GM19099 (cell line): Measurements from ENCODE around the gene LPAR6.

Source experiments
- POLR2A ChIP-seq: IDR thresholded peaks from 3 replicates; pipeline ENCODE4 v1.6.1; 2011; ENCODE audit warnings: low read depth; ENCODE audit not compliant: insufficient read length; ENCODE audit errors: extremely low read depth

Gene LPAR6

DNA sequence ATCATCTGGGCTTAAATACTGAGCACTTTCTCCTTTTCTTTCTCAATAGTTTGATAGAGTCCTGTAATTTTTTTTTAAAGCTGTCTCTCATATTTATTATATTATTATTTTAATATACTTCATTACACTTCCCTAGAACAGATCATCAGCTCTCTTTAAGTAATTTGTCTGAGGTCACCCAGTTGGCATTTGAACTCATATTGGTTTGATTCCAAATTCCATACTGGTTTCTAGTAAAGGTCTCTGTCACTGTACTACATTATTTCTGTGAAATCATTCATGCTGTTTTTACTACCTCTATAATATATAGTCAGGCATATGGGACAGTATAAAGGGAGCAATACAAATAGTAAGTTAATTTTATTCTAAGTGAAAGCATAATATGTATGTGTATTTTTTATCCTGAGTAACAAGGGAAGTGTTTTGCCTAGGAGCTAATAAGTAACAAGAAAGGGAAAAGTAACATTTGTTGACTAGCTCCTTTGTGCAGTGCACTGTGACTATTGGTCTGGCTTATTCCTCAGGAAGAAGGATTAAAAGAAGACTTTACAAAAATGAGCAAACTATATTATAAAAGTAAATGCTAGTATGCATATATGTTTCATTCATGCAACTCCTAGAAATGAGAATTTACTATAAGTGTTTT is 14.3 kb downstream of the LPAR6 start:
- TF ChIP-seq POLR2A, result no peak

- no peak for TF ChIP-seq POLR2A
Observed at GRCh38 chr13:48397744-48398143, 15.2 kb downstream of the LPAR6 start.

DNA sequence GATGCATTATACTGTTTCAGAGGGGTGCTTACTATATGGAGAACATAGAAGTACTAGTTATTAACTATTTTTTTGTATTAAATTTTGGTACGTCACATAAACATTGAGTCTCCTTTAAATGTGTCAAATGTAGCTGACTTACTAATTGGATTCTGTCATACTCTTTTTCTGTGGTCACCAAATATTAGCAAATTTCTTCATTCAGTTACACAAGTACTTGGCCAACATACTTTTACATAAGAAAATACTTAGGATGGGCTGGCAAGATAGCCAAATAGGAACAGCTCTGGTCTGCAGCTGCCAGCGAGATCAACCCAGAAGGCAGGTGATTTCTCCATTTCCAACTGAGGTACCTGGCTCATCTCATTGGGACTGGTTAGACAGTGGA is 19.2 kb downstream of the LPAR6 start:
- TF ChIP-seq POLR2A, result no peak

- TF ChIP-seq POLR2A, result no peak
Observed at GRCh38 chr13:48393030-48393697, 19.7 kb downstream of the LPAR6 start.

DNA sequence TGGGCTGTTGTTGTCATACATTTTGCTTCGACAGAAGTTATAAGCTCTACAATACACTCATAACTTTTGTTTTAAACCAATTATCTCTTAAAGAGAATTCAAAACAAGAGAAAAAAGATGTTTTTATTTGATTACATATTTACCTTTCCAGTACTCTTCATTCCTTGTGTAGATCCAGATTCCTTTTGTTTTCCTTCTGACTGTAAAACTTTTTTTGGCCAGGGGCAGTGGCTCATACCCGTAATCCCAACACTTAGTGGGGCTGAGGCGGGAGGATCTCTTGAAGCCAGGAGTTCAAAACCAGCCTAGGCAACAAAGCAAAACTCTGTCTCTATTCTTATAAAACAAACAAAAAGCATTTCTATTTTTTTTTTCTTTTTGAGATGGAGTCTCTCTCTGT is 21.7 kb downstream of the LPAR6 start:
- TF ChIP-seq POLR2A, result no peak

DNA sequence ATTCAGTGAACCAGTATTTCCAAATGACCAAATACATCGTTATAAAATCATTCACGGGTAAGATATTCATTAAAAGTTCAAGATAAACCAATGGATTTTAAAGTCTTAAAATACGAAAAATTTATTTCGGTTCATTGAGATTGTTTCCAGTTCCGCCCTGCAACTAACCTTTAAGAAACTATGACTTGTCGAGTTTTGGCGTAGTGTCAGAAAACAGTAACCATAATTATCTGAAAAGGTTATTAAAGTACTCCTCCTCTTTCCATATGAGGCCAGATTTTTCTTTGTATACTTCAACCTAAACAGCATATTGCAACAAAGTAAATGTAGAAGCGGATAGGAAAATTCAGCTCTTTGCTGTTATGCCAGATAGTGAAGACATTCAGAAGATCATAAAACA is 26.1 kb downstream of the LPAR6 start:
- TF ChIP-seq POLR2A, result no peak

GRCh38 chr13:48383384-48383783 is 29.5 kb downstream of the LPAR6 start:
- TF ChIP-seq POLR2A, result no peak

GRCh38 chr13:48380581-48380980 is 32.3 kb downstream of the LPAR6 start:
- no peak for TF ChIP-seq POLR2A

GRCh38 chr13:48377857-48378256 is 35.1 kb downstream of the LPAR6 start:
- TF ChIP-seq POLR2A, result no peak

DNA sequence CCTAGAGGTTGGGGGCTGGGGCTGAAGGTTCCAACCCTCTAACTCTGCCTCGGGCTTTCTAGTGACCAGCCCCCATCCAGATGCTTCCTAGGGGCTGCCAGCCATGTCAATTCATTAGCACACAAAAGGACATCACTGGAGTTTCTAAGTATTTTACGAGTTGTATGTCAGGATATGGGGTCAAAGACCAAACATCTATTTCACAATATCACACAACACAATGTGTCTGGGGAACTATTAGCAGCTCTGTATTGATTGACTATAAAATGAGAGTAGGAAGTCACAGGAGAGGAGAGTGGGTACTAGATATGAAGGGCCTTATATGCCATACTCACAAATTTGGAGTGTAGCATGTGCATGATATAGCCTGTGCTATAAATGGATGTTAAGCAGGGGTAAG is 42.1 kb downstream of the LPAR6 start:
- no peak for TF ChIP-seq POLR2A

- TF ChIP-seq POLR2A, result no peak
Observed at GRCh38 chr13:48369988-48370387, 42.9 kb downstream of the LPAR6 start.
